ENCODE measurements around the gene NAA80.

Gene NAA80

GRCh38 chr3:50254577-50255250, 44.5 kb downstream of the NAA80 start:
- DNase-seq = no peak

GRCh38 chr3:50251220-50251619, 48.0 kb downstream of the NAA80 start:
- peak; percentile 48 to 61 for DNase-seq

DNA sequence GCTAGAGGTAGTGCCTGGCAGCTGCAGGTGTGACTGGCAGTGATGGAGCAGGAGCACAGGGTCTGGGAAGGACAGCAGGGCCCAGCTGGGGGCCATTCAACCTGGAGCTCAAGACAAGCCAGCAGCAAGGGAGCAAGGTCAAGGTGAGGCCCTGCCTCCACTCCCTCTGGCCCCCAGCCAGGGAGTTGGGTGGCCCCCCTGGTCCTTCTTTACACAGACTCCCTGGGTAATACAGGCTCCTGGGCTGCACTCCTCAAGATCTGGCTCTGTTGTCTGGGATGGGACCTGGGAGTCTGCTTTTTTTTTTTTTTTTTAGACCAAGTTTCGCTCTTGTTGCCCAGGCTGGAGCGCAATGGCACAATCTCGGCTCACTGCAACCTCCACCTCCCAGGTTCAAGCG, 48.7 kb downstream of the NAA80 start:
- no peak for DNase-seq

GRCh38 chr3:50249457-50249856, 49.7 kb downstream of the NAA80 start:
- no peak for DNase-seq

DNA sequence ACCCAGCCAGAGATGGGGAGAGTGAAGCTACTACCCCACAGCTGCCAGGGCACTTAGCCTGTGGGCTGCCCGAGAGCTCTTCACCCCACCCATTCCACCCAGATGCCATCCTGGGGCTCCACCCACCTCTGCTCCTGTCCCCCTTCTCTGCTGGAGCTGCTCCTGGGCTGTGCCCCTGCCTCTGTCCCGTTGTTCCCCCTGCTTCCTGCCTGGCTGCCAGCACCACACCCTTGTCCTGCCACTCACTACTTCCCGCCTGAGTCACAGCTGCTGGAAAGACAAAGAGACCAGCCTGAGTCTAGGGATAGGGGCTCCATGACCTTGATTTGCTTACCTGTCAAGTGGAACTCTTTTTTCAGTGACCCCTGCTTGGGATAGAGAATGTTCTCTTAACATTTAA, 50.8 kb downstream of the NAA80 start:
- no peak for DNase-seq

DNA sequence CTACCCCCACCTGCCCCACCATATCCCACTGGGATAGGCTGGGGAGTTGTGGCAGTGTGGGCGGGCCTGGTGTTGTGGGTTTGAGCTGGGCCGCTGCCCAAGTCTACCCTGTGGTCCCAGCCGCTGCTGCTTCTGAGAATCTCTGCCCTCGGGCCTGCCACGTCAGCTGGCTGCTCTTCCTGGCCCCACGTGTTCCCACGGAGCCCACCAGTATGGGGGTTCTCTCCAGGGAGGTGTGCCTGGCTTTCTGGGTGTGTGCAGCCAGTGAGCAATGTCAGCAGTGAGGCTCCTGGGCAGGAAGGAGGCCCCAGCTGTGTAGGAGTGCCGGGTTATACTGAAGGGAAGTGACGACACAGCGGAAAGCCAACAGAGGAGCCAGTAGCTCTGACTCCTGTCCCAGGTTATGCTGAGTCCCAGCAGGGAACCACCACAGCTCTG, 52.7 kb downstream of the NAA80 start:
- DNase-seq = peak; percentile 79 to 86

Data from activated CD4-positive, alpha-beta T cell treated with anti-CD3 and anti-CD28 coated beads for 4 hours (primary cell).